ENCODE measurements around the gene CSMD2. TPM values are rescaled to one million over a fixed set of nuclear protein-coding genes. Genes with fewer than 3 reads are reported as not detected.

The CSMD2 gene
- polyA plus RNA-seq, 1 of the 3 experiments (the other 2 are of a cell fraction) = not detected

DNA sequence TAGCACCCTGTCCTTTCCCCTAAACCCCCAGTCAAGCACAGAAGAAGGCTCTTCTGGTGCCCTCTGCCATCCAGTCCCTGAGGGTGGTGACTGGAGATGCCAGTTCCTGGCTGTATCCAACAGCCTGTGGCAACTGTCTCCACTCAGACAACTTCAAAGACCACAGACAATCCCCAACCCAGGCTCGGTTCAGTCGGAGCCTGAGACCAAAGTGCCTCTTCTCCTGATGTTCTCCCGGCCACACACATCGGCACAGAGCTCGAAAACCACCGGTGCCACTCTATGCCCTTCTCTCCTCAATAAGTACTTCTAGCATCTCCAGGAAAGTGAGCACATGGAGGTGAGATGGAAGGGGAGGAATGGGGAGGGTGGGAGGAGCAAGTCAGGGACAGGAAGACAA, 340.7 kb downstream of the CSMD2 start:
- TF ChIP-seq SIN3A (IDR thresholded peaks at IDR 0.05; ENCODE audit: borderline replicate concordance, low read depth, low read length) (no peak), POLR2AphosphoS5 (IDR thresholded peaks at IDR 0.05; ENCODE audit: low read depth, low read length) (no peak), CHD2 (IDR thresholded peaks at IDR 0.05; ENCODE audit: low read length, partially characterized antibody) (no peak), FOSL2 (IDR thresholded peaks at IDR 0.05; ENCODE audit: borderline replicate concordance, low read depth) (no peak), MEF2A (IDR thresholded peaks at IDR 0.05; ENCODE audit: borderline replicate concordance, low read depth) (no peak), FOXM1 (IDR thresholded peaks at IDR 0.05; ENCODE audit: low read depth) (no peak), RAD21 (IDR thresholded peaks at IDR 0.05; ENCODE audit: low read length) (no peak), EP300 (IDR thresholded peaks at IDR 0.05; ENCODE audit: borderline replicate concordance in 1 of 2, low read depth in 1 of 2, low read length in 1 of 2) (no peak), MXI1 (IDR thresholded peaks at IDR 0.05; ENCODE audit: low read depth, low read length) (no peak), RFX5 (IDR thresholded peaks at IDR 0.05; ENCODE audit: low read length) (no peak), SMC3 (IDR thresholded peaks at IDR 0.05; ENCODE audit: low read depth, low read length) (no peak), RCOR1 (IDR thresholded peaks at IDR 0.05; ENCODE audit: low read length) (no peak), RXRA (IDR thresholded peaks at IDR 0.05; ENCODE audit: borderline replicate concordance, low read depth) (no peak), NFIC (IDR thresholded peaks at IDR 0.05; ENCODE audit: borderline replicate concordance) (no peak), FOXJ3 (CRISPR knock-in tag; IDR thresholded peaks at IDR 0.05) (no peak), ELF1 (IDR thresholded peaks at IDR 0.05) (no peak)
- TF ChIP-seq, protein P1, sequence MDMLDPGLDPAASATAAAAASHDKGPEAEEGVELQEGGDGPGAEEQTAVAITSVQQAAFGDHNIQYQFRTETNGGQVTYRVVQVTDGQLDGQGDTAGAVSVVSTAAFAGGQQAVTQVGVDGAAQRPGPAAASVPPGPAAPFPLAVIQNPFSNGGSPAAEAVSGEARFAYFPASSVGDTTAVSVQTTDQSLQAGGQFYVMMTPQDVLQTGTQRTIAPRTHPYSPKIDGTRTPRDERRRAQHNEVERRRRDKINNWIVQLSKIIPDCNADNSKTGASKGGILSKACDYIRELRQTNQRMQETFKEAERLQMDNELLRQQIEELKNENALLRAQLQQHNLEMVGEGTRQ (IDR thresholded peaks at IDR 0.05; ENCODE audit: borderline replicate concordance, low read depth, low read length) = no peak
- TF ChIP-seq, protein P2, sequence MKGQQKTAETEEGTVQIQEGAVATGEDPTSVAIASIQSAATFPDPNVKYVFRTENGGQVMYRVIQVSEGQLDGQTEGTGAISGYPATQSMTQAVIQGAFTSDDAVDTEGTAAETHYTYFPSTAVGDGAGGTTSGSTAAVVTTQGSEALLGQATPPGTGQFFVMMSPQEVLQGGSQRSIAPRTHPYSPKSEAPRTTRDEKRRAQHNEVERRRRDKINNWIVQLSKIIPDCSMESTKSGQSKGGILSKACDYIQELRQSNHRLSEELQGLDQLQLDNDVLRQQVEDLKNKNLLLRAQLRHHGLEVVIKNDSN (IDR thresholded peaks at IDR 0.05; ENCODE audit: borderline replicate concordance, low read depth) = no peak
- TF ChIP-seq, protein P3, sequence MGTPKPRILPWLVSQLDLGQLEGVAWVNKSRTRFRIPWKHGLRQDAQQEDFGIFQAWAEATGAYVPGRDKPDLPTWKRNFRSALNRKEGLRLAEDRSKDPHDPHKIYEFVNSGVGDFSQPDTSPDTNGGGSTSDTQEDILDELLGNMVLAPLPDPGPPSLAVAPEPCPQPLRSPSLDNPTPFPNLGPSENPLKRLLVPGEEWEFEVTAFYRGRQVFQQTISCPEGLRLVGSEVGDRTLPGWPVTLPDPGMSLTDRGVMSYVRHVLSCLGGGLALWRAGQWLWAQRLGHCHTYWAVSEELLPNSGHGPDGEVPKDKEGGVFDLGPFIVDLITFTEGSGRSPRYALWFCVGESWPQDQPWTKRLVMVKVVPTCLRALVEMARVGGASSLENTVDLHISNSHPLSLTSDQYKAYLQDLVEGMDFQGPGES (IDR thresholded peaks at IDR 0.05; ENCODE audit: low read depth, low read length) = no peak
- TF ChIP-seq, protein P4, sequence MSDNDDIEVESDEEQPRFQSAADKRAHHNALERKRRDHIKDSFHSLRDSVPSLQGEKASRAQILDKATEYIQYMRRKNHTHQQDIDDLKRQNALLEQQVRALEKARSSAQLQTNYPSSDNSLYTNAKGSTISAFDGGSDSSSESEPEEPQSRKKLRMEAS (IDR thresholded peaks at IDR 0.05; ENCODE audit: low read depth) = no peak
- no peaks in the 10 kb centered on the region for H3K9me3 ChIP-seq
- H3K36me3 ChIP-seq (replicated peaks in 1 of 2; ENCODE audit: control insufficient read depth in 1 of 2, insufficient read depth in 2 of 2, low read length in 1 of 2) = no peaks in the 10 kb centered on the region
- H3K79me2 ChIP-seq (ENCODE audit: insufficient read depth) = no peaks in the 10 kb centered on the region
- no peak overlapping the region for H3K4me3 ChIP-seq (ENCODE audit: low read depth in 2 of 2, low read length in 1 of 2)
- CTCF ChIA-PET = no interaction called here
- POLR2A ChIA-PET = no interaction called here
- H2AFZ ChIP-seq (ENCODE audit: low read depth) = no peak overlapping the region
- H3F3A ChIP-seq (replicated peaks; ENCODE audit: insufficient read depth) = no peaks in the 10 kb centered on the region
- no peaks in the 10 kb centered on the region for H3K9me2 ChIP-seq
- H3K9ac ChIP-seq = no peak overlapping the region
- 30% methylated on average over 6 of the region's 6 CpGs for WGBS (ENCODE audit: low lambda C conversion rate)
- H3K27ac ChIP-seq (ENCODE audit: low read depth in 2 of 2, low read length in 1 of 2) = no peak overlapping the region
- no peaks in the 10 kb centered on the region for H3K27me3 ChIP-seq (ENCODE audit: insufficient read depth)
- no peaks in the 10 kb centered on the region for H4K20me1 ChIP-seq (ENCODE audit: insufficient read depth)
- H3K4me2 ChIP-seq = no peak overlapping the region
- no peak for DNase-seq
- 0 out of 4 replicates have a peak, but pooled peaks cover 0 to 20% of the 10 kb centered on the region in 2 experiments for H3K4me1 ChIP-seq (ENCODE audit: control insufficient read depth in 1 of 2, insufficient read depth in 2 of 2, low read depth in 1 of 2, low read length in 1 of 2)
